ENCODE results near the gene EPG5.

Gene EPG5

GRCh38 chr18:45802814-45803492, 164.2 kb downstream of the EPG5 start:
- peak in 1 of 2 donors; percentile 30 for ATAC-seq

- no peak for ATAC-seq
Observed at GRCh38 chr18:45801416-45802004, 165.6 kb downstream of the EPG5 start.
